ENCODE measurements around the gene NLGN4Y.

- TF ChIP-seq CTCF (IDR thresholded peaks at IDR 0.05) (no peak), POLR2A (IDR thresholded peaks at IDR 0.05) (no peak)
These were observed 93.3 kb downstream of the NLGN4Y start for GRCh38 chrY:14617625-14618024.
